ENCODE data around the gene CSPG4. TPM values are rescaled to one million over a fixed set of nuclear protein-coding genes. Genes with fewer than 3 reads are reported as not detected.

Gene CSPG4
- total and polyA plus RNA-seq, 9 of the 15 experiments (the other 6 are each of a cell fraction or from before 2014, with no cell fraction given), result under 0.01 to 0.07 (median 0.04) TPM; not detected in 5

DNA sequence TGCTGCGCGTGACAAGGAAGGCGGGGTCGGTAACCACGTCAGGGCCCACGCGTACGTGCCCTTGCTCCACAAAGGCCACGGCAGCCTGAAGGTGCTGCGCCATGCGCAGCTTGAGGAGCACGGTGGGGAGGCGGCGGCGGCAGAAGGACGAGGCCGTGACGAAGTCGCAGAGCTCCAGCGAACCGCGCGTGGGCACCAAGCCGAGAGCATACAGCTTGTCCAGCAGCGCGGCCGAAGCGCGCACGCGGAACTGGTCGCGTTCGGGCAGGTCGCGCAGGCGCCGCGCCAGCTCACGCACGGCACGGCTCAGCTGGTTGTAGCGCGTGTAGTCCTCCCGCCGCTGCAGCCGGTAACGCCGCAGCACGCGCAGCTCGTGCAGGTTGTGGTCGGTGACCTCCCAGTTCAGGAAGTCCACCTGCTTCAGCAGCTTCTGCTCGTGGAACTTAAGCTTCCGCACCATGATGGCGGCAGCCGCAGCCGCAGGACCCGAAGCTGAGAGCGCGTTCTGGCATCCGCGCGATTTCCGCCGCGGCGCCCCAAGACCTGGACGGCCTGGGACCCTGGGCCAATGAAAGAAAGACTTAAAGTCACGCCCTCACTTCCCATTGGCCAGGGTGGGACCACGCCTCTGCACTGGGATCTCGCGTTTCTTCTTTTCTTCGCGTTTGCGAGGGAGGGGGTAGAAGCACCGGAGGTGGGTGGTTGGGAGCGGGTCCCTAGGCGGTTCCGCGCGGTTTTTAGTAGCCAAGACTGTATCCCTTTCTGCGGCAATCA is 72.8 kb downstream of the CSPG4 start, which contains the start of gene IMP3 (continued):
- TF ChIP-seq, protein P1, sequence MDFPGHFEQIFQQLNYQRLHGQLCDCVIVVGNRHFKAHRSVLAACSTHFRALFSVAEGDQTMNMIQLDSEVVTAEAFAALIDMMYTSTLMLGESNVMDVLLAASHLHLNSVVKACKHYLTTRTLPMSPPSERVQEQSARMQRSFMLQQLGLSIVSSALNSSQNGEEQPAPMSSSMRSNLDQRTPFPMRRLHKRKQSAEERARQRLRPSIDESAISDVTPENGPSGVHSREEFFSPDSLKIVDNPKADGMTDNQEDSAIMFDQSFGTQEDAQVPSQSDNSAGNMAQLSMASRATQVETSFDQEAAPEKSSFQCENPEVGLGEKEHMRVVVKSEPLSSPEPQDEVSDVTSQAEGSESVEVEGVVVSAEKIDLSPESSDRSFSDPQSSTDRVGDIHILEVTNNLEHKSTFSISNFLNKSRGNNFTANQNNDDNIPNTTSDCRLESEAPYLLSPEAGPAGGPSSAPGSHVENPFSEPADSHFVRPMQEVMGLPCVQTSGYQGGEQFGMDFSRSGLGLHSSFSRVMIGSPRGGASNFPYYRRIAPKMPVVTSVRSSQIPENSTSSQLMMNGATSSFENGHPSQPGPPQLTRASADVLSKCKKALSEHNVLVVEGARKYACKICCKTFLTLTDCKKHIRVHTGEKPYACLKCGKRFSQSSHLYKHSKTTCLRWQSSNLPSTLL (IDR thresholded peaks at IDR 0.05), result no peak
- no peak; a peak in 1 of 4 replicates for TF ChIP-seq RCOR1 (IDR thresholded peaks at IDR 0.05; ENCODE audit: borderline replicate concordance in 1 of 2, low read depth in 2 of 2, low read length in 2 of 2)
- TF ChIP-seq, protein P2, sequence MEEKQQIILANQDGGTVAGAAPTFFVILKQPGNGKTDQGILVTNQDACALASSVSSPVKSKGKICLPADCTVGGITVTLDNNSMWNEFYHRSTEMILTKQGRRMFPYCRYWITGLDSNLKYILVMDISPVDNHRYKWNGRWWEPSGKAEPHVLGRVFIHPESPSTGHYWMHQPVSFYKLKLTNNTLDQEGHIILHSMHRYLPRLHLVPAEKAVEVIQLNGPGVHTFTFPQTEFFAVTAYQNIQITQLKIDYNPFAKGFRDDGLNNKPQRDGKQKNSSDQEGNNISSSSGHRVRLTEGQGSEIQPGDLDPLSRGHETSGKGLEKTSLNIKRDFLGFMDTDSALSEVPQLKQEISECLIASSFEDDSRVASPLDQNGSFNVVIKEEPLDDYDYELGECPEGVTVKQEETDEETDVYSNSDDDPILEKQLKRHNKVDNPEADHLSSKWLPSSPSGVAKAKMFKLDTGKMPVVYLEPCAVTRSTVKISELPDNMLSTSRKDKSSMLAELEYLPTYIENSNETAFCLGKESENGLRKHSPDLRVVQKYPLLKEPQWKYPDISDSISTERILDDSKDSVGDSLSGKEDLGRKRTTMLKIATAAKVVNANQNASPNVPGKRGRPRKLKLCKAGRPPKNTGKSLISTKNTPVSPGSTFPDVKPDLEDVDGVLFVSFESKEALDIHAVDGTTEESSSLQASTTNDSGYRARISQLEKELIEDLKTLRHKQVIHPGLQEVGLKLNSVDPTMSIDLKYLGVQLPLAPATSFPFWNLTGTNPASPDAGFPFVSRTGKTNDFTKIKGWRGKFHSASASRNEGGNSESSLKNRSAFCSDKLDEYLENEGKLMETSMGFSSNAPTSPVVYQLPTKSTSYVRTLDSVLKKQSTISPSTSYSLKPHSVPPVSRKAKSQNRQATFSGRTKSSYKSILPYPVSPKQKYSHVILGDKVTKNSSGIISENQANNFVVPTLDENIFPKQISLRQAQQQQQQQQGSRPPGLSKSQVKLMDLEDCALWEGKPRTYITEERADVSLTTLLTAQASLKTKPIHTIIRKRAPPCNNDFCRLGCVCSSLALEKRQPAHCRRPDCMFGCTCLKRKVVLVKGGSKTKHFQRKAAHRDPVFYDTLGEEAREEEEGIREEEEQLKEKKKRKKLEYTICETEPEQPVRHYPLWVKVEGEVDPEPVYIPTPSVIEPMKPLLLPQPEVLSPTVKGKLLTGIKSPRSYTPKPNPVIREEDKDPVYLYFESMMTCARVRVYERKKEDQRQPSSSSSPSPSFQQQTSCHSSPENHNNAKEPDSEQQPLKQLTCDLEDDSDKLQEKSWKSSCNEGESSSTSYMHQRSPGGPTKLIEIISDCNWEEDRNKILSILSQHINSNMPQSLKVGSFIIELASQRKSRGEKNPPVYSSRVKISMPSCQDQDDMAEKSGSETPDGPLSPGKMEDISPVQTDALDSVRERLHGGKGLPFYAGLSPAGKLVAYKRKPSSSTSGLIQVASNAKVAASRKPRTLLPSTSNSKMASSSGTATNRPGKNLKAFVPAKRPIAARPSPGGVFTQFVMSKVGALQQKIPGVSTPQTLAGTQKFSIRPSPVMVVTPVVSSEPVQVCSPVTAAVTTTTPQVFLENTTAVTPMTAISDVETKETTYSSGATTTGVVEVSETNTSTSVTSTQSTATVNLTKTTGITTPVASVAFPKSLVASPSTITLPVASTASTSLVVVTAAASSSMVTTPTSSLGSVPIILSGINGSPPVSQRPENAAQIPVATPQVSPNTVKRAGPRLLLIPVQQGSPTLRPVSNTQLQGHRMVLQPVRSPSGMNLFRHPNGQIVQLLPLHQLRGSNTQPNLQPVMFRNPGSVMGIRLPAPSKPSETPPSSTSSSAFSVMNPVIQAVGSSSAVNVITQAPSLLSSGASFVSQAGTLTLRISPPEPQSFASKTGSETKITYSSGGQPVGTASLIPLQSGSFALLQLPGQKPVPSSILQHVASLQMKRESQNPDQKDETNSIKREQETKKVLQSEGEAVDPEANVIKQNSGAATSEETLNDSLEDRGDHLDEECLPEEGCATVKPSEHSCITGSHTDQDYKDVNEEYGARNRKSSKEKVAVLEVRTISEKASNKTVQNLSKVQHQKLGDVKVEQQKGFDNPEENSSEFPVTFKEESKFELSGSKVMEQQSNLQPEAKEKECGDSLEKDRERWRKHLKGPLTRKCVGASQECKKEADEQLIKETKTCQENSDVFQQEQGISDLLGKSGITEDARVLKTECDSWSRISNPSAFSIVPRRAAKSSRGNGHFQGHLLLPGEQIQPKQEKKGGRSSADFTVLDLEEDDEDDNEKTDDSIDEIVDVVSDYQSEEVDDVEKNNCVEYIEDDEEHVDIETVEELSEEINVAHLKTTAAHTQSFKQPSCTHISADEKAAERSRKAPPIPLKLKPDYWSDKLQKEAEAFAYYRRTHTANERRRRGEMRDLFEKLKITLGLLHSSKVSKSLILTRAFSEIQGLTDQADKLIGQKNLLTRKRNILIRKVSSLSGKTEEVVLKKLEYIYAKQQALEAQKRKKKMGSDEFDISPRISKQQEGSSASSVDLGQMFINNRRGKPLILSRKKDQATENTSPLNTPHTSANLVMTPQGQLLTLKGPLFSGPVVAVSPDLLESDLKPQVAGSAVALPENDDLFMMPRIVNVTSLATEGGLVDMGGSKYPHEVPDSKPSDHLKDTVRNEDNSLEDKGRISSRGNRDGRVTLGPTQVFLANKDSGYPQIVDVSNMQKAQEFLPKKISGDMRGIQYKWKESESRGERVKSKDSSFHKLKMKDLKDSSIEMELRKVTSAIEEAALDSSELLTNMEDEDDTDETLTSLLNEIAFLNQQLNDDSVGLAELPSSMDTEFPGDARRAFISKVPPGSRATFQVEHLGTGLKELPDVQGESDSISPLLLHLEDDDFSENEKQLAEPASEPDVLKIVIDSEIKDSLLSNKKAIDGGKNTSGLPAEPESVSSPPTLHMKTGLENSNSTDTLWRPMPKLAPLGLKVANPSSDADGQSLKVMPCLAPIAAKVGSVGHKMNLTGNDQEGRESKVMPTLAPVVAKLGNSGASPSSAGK (IDR thresholded peaks at IDR 0.05), result peak; percentile 83; the same call in 1 of the 2 replicates
- TF ChIP-seq MTA3 (IDR thresholded peaks at IDR 0.05; ENCODE audit: borderline replicate concordance), result peak; percentile 83; the same call in 1 of the 2 replicates
- TF ChIP-seq CREB1 (IDR thresholded peaks at IDR 0.05), result peak; percentile 41; the same call in 1 of the 2 replicates
- peak; percentile 34; the same call in 1 of the 2 replicates for TF ChIP-seq CREB1 (CRISPR knock-in tag; IDR thresholded peaks at IDR 0.05)
- no peak for TF ChIP-seq TGIF2 (CRISPR knock-in tag; IDR thresholded peaks at IDR 0.05)
- no peak for TF ChIP-seq CEBPB (tag; IDR thresholded peaks at IDR 0.05)
- no peak for TF ChIP-seq ARID3A (IDR thresholded peaks at IDR 0.05; ENCODE audit: borderline replicate concordance, low read depth, low read length)
- no peak for TF ChIP-seq ZNF584 (CRISPR knock-in tag; IDR thresholded peaks at IDR 0.05; ENCODE audit: low read depth)
- TF ChIP-seq SRF (CRISPR knock-in tag; IDR thresholded peaks at IDR 0.05), result no peak
- no peak for TF ChIP-seq TRIM28 (IDR thresholded peaks at IDR 0.05)
